H9 (cell line): ENCODE measurements around the gene OTOS. TPM values are rescaled to one million over a fixed set of nuclear protein-coding genes. Genes with fewer than 3 reads are reported as not detected.

Experiments
- DNase-seq: peaks from one replicate; pipeline ENCODE4 v3.0.0-alpha.2; 2017
- H2AFZ ChIP-seq: one replicate; pipeline ENCODE4 v1.6.1; 2013; ENCODE audit warnings: mild to moderate bottlenecking, low read length, control low read depth, moderate library complexity
- H2AK5ac ChIP-seq: 2 replicates; pipeline ENCODE4 v1.6.1; 2013; ENCODE audit warnings: low read length, control low read depth, mixed read lengths; ENCODE audit not compliant: insufficient read length
- H2BK120ac ChIP-seq: one replicate; pipeline ENCODE4 v1.6.1; 2013; ENCODE audit warnings: low read depth, mild to moderate bottlenecking, low read length, control low read depth, inconsistent platforms; ENCODE audit not compliant: poor library complexity, severe bottlenecking
- H2BK12ac ChIP-seq: 2 replicates; pipeline ENCODE4 v1.6.1; 2013; ENCODE audit warnings: low read length, control low read depth, mixed read lengths, low read depth; ENCODE audit not compliant: insufficient read length
- H2BK15ac ChIP-seq: 2 replicates; pipeline ENCODE4 v1.6.1; 2013; ENCODE audit warnings: low read depth, low read length, control low read depth
- H2BK20ac ChIP-seq: one replicate; pipeline ENCODE4 v1.6.1; 2013; ENCODE audit warnings: low read depth, mild to moderate bottlenecking, low read length, control low read depth, inconsistent platforms; ENCODE audit not compliant: poor library complexity, severe bottlenecking
- H2BK5ac ChIP-seq: 2 replicates; pipeline ENCODE4 v1.6.1; 2013; ENCODE audit warnings: low read length, control low read depth, mixed read lengths; ENCODE audit not compliant: insufficient read length
- H3K14ac ChIP-seq: 2 replicates; pipeline ENCODE4 v1.6.1; 2013; ENCODE audit warnings: low read length, control low read depth; ENCODE audit not compliant: insufficient read depth
- H3K18ac ChIP-seq: 2 replicates; pipeline ENCODE4 v1.6.1; 2013; ENCODE audit warnings: low read depth, mild to moderate bottlenecking, mixed read lengths, low read length, control low read depth; ENCODE audit not compliant: insufficient read length
- H3K23ac ChIP-seq: 2 replicates; pipeline ENCODE4 v1.6.1; 2013; ENCODE audit warnings: low read length, control low read depth, mixed read lengths, low read depth; ENCODE audit not compliant: insufficient read length
- H3K23me2 ChIP-seq: 2 replicates; pipeline ENCODE4 v1.6.1; 2013; ENCODE audit warnings: low read depth, mild to moderate bottlenecking, mixed read lengths, low read length, control low read depth; ENCODE audit not compliant: insufficient read length, poor library complexity, severe bottlenecking
- H3K27ac ChIP-seq: 2 replicates; pipeline ENCODE4 v1.5.1; 2013; ENCODE audit warnings: low read length, control low read depth, mixed read lengths, low read depth; ENCODE audit not compliant: insufficient read length
- H3K27me3 ChIP-seq: 2 replicates; pipeline ENCODE4 v1.6.1; 2013; ENCODE audit warnings: low read length, control low read depth, inconsistent platforms; ENCODE audit not compliant: insufficient read depth
- H3K4ac ChIP-seq: 2 replicates; pipeline ENCODE4 v1.6.1; 2013; ENCODE audit warnings: low read depth, mild to moderate bottlenecking, control low read depth, inconsistent platforms, low read length, moderate library complexity
- H3K4me1 ChIP-seq: 2 replicates; pipeline ENCODE4 v1.6.1; 2013; ENCODE audit warnings: low read length, control low read depth, inconsistent platforms; ENCODE audit not compliant: insufficient read depth
- H3K4me2 ChIP-seq: 2 replicates; pipeline ENCODE4 v1.6.1; 2013; ENCODE audit warnings: low read length, control low read depth, mixed read lengths; ENCODE audit not compliant: insufficient read length, insufficient read depth
- H3K56ac ChIP-seq: 2 replicates; pipeline ENCODE4 v1.6.1; 2013; ENCODE audit warnings: low read depth, mild to moderate bottlenecking, mixed read lengths, low read length, control low read depth; ENCODE audit not compliant: insufficient read length
- H3K79me1 ChIP-seq: 2 replicates; pipeline ENCODE4 v1.6.1; 2013; ENCODE audit warnings: low read depth, mild to moderate bottlenecking, moderate library complexity, low read length, control low read depth, inconsistent platforms; ENCODE audit not compliant: insufficient read depth, poor library complexity, severe bottlenecking
- H3K79me2 ChIP-seq: 2 replicates; pipeline ENCODE4 v1.6.1; 2013; ENCODE audit warnings: low read length, control low read depth, inconsistent platforms; ENCODE audit not compliant: insufficient read depth
- H3K9ac ChIP-seq: 2 replicates; pipeline ENCODE4 v1.6.1; 2013; ENCODE audit warnings: low read length, control low read depth, mixed read lengths; ENCODE audit not compliant: insufficient read length; ENCODE audit errors: extremely low read depth
- H3K9me3 ChIP-seq: one replicate; pipeline ENCODE4 v1.6.1; 2013; ENCODE audit warnings: low read depth, low read length, inconsistent platforms; ENCODE audit not compliant: control insufficient read depth
- H3T11ph ChIP-seq: one replicate; pipeline ENCODE4 v1.6.1; 2013; ENCODE audit warnings: mild to moderate bottlenecking, low read length, control low read depth, inconsistent platforms
- H4K20me1 ChIP-seq: one replicate; pipeline ENCODE4 v1.6.1; 2013; ENCODE audit not compliant: control insufficient read depth, insufficient read length, insufficient read depth
- H4K5ac ChIP-seq: 2 replicates; pipeline ENCODE4 v1.6.1; 2013; ENCODE audit warnings: low read depth, mild to moderate bottlenecking, mixed read lengths, low read length, control low read depth; ENCODE audit not compliant: insufficient read length
- H4K8ac ChIP-seq: replicated peaks from 2 replicates; pipeline ENCODE4 v1.6.1; 2013; ENCODE audit warnings: low read length, control low read depth, mixed read lengths, low read depth; ENCODE audit not compliant: insufficient read length
- H4K91ac ChIP-seq: 2 replicates; pipeline ENCODE4 v1.6.1; 2013; ENCODE audit warnings: low read depth, mild to moderate bottlenecking, moderate library complexity, mixed read lengths, low read length, control low read depth; ENCODE audit not compliant: insufficient read length
- H3K27ac Mint-ChIP-seq, 3 experiments: 2 replicates in 2 of 3; 3 replicates in 1 of 3; pipeline ENCODE4 v1.8.0; 2020 to 2021; ENCODE audit warnings: mixed read lengths in 3 of 3, mild to moderate bottlenecking in 1 of 3, moderate library complexity in 1 of 3
- H3K27me3 Mint-ChIP-seq: 2 replicates; pipeline ENCODE4 v1.8.0; 2021; ENCODE audit warnings: low read depth, mild to moderate bottlenecking, moderate library complexity, mixed read lengths
- H3K36me3 Mint-ChIP-seq, 3 experiments: 2 replicates in 2 of 3; 3 replicates in 1 of 3; pipeline ENCODE4 v1.8.0; 2020 to 2021; ENCODE audit warnings: low read depth in 3 of 3, mixed read lengths in 3 of 3; ENCODE audit not compliant: insufficient read depth in 1 of 3
- H3K4me1 Mint-ChIP-seq, 2 experiments: 2 replicates each; pipeline ENCODE4 v1.8.0; 2020; ENCODE audit warnings: mixed read lengths in 2 of 2
- H3K4me3 Mint-ChIP-seq, 2 experiments: 2 replicates in 1 of 2; 3 replicates in 1 of 2; pipeline ENCODE4 v1.8.0; 2020 to 2021; ENCODE audit warnings: mild to moderate bottlenecking in 2 of 2, mixed read lengths in 2 of 2, moderate library complexity in 1 of 2
- H3K9me3 Mint-ChIP-seq, 2 experiments: 2 replicates in 1 of 2; 3 replicates in 1 of 2; pipeline ENCODE4 v1.8.0; 2020; ENCODE audit warnings: mild to moderate bottlenecking in 2 of 2, mixed read lengths in 2 of 2, moderate library complexity in 1 of 2
- WGBS: extraction: QIAGEN DNeasy Blood & Tissue Kit; methylation state at CpG from one replicate; pipeline ENCODE4 v1.1.7; 2013; ENCODE audit warnings: missing lambda C conversion rate, low lambda C conversion rate, mixed read lengths; ENCODE audit not compliant: insufficient read length; ENCODE audit errors: extremely low coverage; 5-methylcytosine and 5-hydroxymethylcytosine counted together
- total RNA-seq: library from RNA; stranded (reverse); gene quantifications from 2 replicates; pipeline ENCODE4 v1.2.1, GENCODE V29; 2021
- TF ChIP-seq, protein P1 (sequence below): fragments of 200-600 bp; sonication (generic); conservative IDR thresholded peaks from 3 replicates; pipeline ENCODE4 v1.8.0; 2021; ENCODE audit warnings: antibody characterized with exemption, mild to moderate bottlenecking

OTOS gene
- total RNA-seq, 1 experiment from 2014 or later, result not detected

DNA sequence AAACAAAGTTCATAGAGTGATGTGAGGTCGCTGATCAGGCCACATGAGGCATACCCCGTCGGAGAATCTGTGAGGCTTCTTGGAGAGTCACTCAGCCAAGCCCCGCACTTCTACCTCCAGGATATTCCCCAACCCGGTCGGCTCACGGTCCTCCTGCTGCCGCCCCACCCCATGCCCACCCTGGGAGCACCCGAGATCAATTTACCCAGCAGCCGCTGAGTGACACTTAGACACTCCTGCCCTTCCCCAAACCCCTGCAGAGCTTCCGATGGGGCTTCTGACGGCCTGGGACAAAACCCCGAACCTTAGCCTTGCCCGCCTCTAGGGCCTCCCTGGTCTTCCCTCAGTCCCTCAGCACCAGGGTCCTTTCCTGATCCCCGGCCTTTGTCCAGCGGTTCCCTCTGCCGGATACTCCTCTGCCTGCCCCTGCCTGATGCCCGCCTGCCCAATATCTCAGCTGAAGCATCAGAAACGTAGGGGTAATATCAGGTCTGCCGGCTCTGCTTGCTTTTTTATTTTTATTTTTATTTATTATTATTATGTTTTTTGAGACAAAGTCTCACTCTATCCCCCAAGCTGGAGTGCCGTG is 18.9 kb upstream of the OTOS start:
- peaks cover 15 to 27% of the 10 kb centered on the region in 2 experiments for H3K4me1 Mint-ChIP-seq
- H3K27ac Mint-ChIP-seq, result no peak overlapping the region; a peak in 1 of 7 replicates
- H3K27me3 Mint-ChIP-seq, result peaks cover 10% of the 10 kb centered on the region
- Histone ChIP-seq H3K14ac (no peak overlapping the region), H3K56ac (no peak overlapping the region), H2BK20ac (no peak overlapping the region), H2AFZ (no peak overlapping the region), H3K23ac (no peak overlapping the region), H3K4ac (no peak overlapping the region), H3K9me3 (no peaks in the 10 kb centered on the region), H4K5ac (no peak overlapping the region), H3K79me1 (no peaks in the 10 kb centered on the region), H4K20me1 (no peaks in the 10 kb centered on the region), H3K18ac (no peak overlapping the region), H2BK15ac (no peak overlapping the region), H3K23me2 (no peaks in the 10 kb centered on the region), H2BK12ac (no peak overlapping the region), H3K79me2 (no peaks in the 10 kb centered on the region), H4K91ac (no peak overlapping the region), H2AK5ac (no peak overlapping the region), H3T11ph (no peak overlapping the region), H2BK120ac (no peak overlapping the region), H3K27ac (no peak overlapping the region), H4K8ac (no peak overlapping the region), H3K9ac (no peak overlapping the region), H2BK5ac (no peak overlapping the region), H3K4me1 (no peaks in the 10 kb centered on the region; the same call in 1 of the 2 replicates), H3K4me2 (no peak overlapping the region), H3K27me3 (no peaks in the 10 kb centered on the region)
- no peak for DNase-seq
- no peaks in the 10 kb centered on the region for H3K36me3 Mint-ChIP-seq
- TF ChIP-seq, protein P1, sequence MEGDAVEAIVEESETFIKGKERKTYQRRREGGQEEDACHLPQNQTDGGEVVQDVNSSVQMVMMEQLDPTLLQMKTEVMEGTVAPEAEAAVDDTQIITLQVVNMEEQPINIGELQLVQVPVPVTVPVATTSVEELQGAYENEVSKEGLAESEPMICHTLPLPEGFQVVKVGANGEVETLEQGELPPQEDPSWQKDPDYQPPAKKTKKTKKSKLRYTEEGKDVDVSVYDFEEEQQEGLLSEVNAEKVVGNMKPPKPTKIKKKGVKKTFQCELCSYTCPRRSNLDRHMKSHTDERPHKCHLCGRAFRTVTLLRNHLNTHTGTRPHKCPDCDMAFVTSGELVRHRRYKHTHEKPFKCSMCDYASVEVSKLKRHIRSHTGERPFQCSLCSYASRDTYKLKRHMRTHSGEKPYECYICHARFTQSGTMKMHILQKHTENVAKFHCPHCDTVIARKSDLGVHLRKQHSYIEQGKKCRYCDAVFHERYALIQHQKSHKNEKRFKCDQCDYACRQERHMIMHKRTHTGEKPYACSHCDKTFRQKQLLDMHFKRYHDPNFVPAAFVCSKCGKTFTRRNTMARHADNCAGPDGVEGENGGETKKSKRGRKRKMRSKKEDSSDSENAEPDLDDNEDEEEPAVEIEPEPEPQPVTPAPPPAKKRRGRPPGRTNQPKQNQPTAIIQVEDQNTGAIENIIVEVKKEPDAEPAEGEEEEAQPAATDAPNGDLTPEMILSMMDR, result no peak
- no CpG with 5 or more reads among the region's 21 CpGs for WGBS
- H3K4me3 Mint-ChIP-seq, result no peak overlapping the region
- H3K9me3 Mint-ChIP-seq, result peaks cover 0 to 8% of the 10 kb centered on the region in 2 experiments; a peak in 3 of 5 replicates
